Fibroblast of lung (primary cell): ENCODE data around the gene ASB6. TPM values are rescaled to one million over a fixed set of nuclear protein-coding genes. Genes with fewer than 3 reads are reported as not detected.
A peak's percentile ranks its signal among the peaks of the same experiment; 100 is the strongest.

Experiments used
- DNase-seq, 2 donors: peaks; one replicate each; pipeline versions ENCODE4 v3.0.0 to v3.0.0-alpha.2; 2010; ENCODE audit warnings: low read depth in 2 of 2
- H2AFZ ChIP-seq: 2 replicates; pipeline ENCODE4 v1.5.1; 2012; ENCODE audit warnings: low read length, control low read depth, inconsistent platforms
- H3K27ac ChIP-seq: 2 replicates; pipeline ENCODE4 v1.5.1; 2011; ENCODE audit warnings: low read length, control low read depth; ENCODE audit not compliant: insufficient read depth
- H3K27me3 ChIP-seq: 2 replicates; pipeline ENCODE4 v1.5.1; 2011; ENCODE audit warnings: mild to moderate bottlenecking, low read length; ENCODE audit not compliant: control insufficient read depth, insufficient read depth
- H3K36me3 ChIP-seq: 2 replicates; pipeline ENCODE4 v1.5.1; 2011; ENCODE audit warnings: low read length; ENCODE audit not compliant: control insufficient read depth, insufficient read depth
- H3K4me1 ChIP-seq: 2 replicates; pipeline ENCODE4 v1.5.1; 2011; ENCODE audit warnings: low read length; ENCODE audit not compliant: control insufficient read depth, insufficient read depth; ENCODE audit errors: extremely low read depth
- H3K4me2 ChIP-seq: 2 replicates; pipeline ENCODE4 v1.5.1; 2011; ENCODE audit warnings: low read length, control low read depth; ENCODE audit not compliant: insufficient read depth; ENCODE audit errors: extremely low read depth
- H3K4me3 ChIP-seq, 4 experiments: fragments of 200-600 bp in 1 of 4; sonication (generic) in 1 of 4; replicated peaks in 1 of 4; 2 replicates each; pipeline ENCODE4 v1.5.1; 2011 to 2016; ENCODE audit warnings: low read length in 4 of 4, low read depth in 3 of 4, mild to moderate bottlenecking in 3 of 4, control low read depth in 2 of 4, inconsistent platforms in 1 of 4, mixed read lengths in 1 of 4; ENCODE audit not compliant: insufficient read depth in 1 of 4; ENCODE audit errors: control extremely low read depth in 1 of 4
- H3K79me2 ChIP-seq: 2 replicates; pipeline ENCODE4 v1.5.1; 2012; ENCODE audit warnings: mild to moderate bottlenecking, low read length, inconsistent platforms; ENCODE audit not compliant: control insufficient read depth, insufficient read depth
- H3K9ac ChIP-seq: 2 replicates; pipeline ENCODE4 v1.5.1; 2011; ENCODE audit warnings: mild to moderate bottlenecking, low read length, control low read depth; ENCODE audit not compliant: insufficient read depth
- H3K9me3 ChIP-seq: 2 replicates; pipeline ENCODE4 v1.5.1; 2012; ENCODE audit warnings: low read depth, low read length; ENCODE audit not compliant: control insufficient read depth, insufficient read depth
- H4K20me1 ChIP-seq: 2 replicates; pipeline ENCODE4 v1.5.1; 2011; ENCODE audit warnings: low read length; ENCODE audit not compliant: control insufficient read depth, insufficient read depth; ENCODE audit errors: extremely low read depth
- CTCF ChIP-seq, 2 donors: IDR thresholded peaks in 1 of 2; conservative IDR thresholded peaks in 1 of 2; 1 replicate in 1 of 2; 2 replicates in 1 of 2; pipeline ENCODE4 v1.5.1; 2011 to 2012; ENCODE audit warnings: low read length in 2 of 2, control low read depth in 1 of 2, inconsistent platforms in 1 of 2, low read depth in 1 of 2, mild to moderate bottlenecking in 1 of 2
- EZH2 ChIP-seq: IDR thresholded peaks from 2 replicates; pipeline ENCODE4 v1.5.1; 2012; ENCODE audit warnings: low read length, control low read depth, mild to moderate bottlenecking; ENCODE audit errors: missing control alignments
- polyA plus RNA-seq, 2 donors: library from polyadenylated mRNA; depleted of rRNA in 1 of 2; stranded (reverse) in 1 of 2; unstranded in 1 of 2; fragments of >200 nt; gene quantifications; 2 replicates each; pipeline ENCODE4 v1.2.1, GENCODE V29; 2011 to 2012; ENCODE audit warnings: missing spikeins in 1 of 2
- total RNA-seq: library from RNA; depleted of rRNA; stranded (reverse); fragments of >200 nt; gene quantifications from 2 replicates; pipeline ENCODE4 v1.2.1, GENCODE V29; 2014

Gene ASB6
- total and polyA plus RNA-seq, 2 donors (not counting 1 experiment from before 2014, with no cell fraction given): 14.4 to 15.4 TPM

- Histone ChIP-seq H3K4me3 (no peak overlapping the region), H3K27ac (peak overlapping the region; percentile 23)
These were observed 35.6 kb downstream of the ASB6 start for GRCh38 chr9:129606161-129607026.

GRCh38 chr9:129604766-129605163 lies 37.2 kb downstream of the ASB6 start:
- Histone ChIP-seq H3K4me3 (no peak overlapping the region), H3K4me2 (no peak overlapping the region), H3K36me3 (no peaks in the 10 kb centered on the region), H3K4me1 (peaks cover 17% of the 10 kb centered on the region), H3K27me3 (no peaks in the 10 kb centered on the region), H3K79me2 (no peaks in the 10 kb centered on the region), H3K9ac (no peak overlapping the region), H3K27ac (no peak overlapping the region), H3K9me3 (no peaks in the 10 kb centered on the region), H2AFZ (no peak overlapping the region), H4K20me1 (no peaks in the 10 kb centered on the region)
- TF ChIP-seq EZH2 (no peak), CTCF (conservative IDR thresholded peaks at IDR 0.05 in 1 of 2, IDR thresholded peaks at IDR 0.05 in 1 of 2; ENCODE audit: low read depth in 1 of 2, low read length in 2 of 2) (no peak)
- no peak for DNase-seq

More at GRCh38 chr9:129606161-129607026, 35.6 kb downstream of the ASB6 start:
- H4K20me1 ChIP-seq: no peaks in the 10 kb centered on the region
- H3K36me3 ChIP-seq: no peaks in the 10 kb centered on the region
- no peak for TF ChIP-seq EZH2
- TF ChIP-seq CTCF (conservative IDR thresholded peaks at IDR 0.05 in 1 of 2, IDR thresholded peaks at IDR 0.05 in 1 of 2; ENCODE audit: low read depth in 1 of 2, low read length in 2 of 2): no peak
- H3K27me3 ChIP-seq: no peaks in the 10 kb centered on the region
- no peak overlapping the region for H3K9ac ChIP-seq
- H3K4me2 ChIP-seq: no peak overlapping the region
- H3K79me2 ChIP-seq: no peaks in the 10 kb centered on the region
- H3K9me3 ChIP-seq: no peaks in the 10 kb centered on the region
- peaks cover 21% of the 10 kb centered on the region for H3K4me1 ChIP-seq
- H2AFZ ChIP-seq: no peak overlapping the region
- DNase-seq: no peak

- TF ChIP-seq CTCF (conservative IDR thresholded peaks at IDR 0.05 in 1 of 2, IDR thresholded peaks at IDR 0.05 in 1 of 2; ENCODE audit: low read depth in 1 of 2, low read length in 2 of 2) (no peak), EZH2 (no peak)
- no peak for DNase-seq
- no peak overlapping the region for H2AFZ ChIP-seq
These were observed 37.7 kb downstream of the ASB6 start for GRCh38 chr9:129604056-129604765.

More at GRCh38 chr9:129604056-129604765, 37.7 kb downstream of the ASB6 start:
- no peak overlapping the region for H3K4me3 ChIP-seq
- H4K20me1 ChIP-seq: no peaks in the 10 kb centered on the region
- no peak overlapping the region for H3K4me2 ChIP-seq
- peaks cover 13% of the 10 kb centered on the region for H3K4me1 ChIP-seq
- H3K9me3 ChIP-seq: no peaks in the 10 kb centered on the region
- no peaks in the 10 kb centered on the region for H3K36me3 ChIP-seq
- no peaks in the 10 kb centered on the region for H3K27me3 ChIP-seq
- no peak overlapping the region for H3K27ac ChIP-seq
- H3K79me2 ChIP-seq: no peaks in the 10 kb centered on the region
- H3K9ac ChIP-seq: no peak overlapping the region
